ENCODE measurements around the gene SPTBN2.

SPTBN2 gene

DNA sequence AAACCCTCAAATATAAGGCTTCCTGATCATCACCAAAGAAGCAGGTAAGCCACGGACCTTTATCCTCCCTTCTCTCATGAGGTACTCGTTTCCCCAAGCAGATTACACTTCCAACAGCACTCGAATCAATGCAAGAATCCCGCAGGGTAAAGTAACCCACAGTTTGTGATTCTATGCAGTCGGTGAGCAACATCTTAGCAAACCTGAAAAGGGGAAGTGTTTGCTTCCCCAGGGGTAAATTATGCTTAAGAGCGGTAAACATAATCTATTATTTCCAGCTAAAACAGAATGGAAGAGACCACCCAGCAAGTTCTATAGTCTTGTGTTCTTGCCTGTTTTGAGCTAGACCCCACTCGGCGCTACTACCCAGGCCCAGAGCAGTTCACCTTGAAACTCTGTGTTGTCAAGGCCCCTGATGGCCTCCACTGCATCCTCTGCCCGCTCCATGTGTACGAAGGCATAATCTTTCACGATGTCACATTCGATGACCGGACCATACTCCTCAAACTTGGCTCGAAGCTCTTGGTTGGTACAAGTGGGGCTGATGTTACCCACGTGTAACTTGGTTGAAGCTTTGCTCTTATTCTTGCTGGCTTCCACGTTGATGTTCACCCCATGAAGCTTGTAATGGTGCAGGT, 52.6 kb downstream of the SPTBN2 start:
- Histone ChIP-seq H3K4me1 (ENCODE audit: insufficient read depth, low read length) (peaks cover 50% of the 10 kb centered on the region), H3K36me3 (ENCODE audit: insufficient read depth, low read length) (peaks cover 15% of the 10 kb centered on the region), H3K9ac (ENCODE audit: low read depth, low read length) (peak overlapping the region; percentile 63), H3K79me2 (ENCODE audit: insufficient read depth, low read length) (peaks cover 54% of the 10 kb centered on the region), H3K27me3 (ENCODE audit: insufficient read depth, low read length, poor library complexity) (no peaks in the 10 kb centered on the region), H3K27ac (ENCODE audit: low read length) (peak overlapping the region; percentile 79), H3K4me2 (ENCODE audit: insufficient read depth, low read length) (peak overlapping the region; percentile 77), H4K20me1 (ENCODE audit: insufficient read depth, low read length) (peaks cover 10% of the 10 kb centered on the region; the same call in 1 of the 2 replicates), H3K9me3 (ENCODE audit: insufficient read depth, low read length, severe bottlenecking) (no peaks in the 10 kb centered on the region), H3K4me3 (ENCODE audit: low read depth in 1 of 2, low read length in 2 of 2) (peak overlapping the region; percentile 13 to 64; a peak in 3 of 4 replicates), H2AFZ (ENCODE audit: low read depth, low read length) (no peak overlapping the region)
- no peak for DNase-seq
- no peak for TF ChIP-seq EZH2 (IDR thresholded peaks at IDR 0.05; ENCODE audit: borderline replicate concordance, low read depth, low read length, severe bottlenecking)
- TF ChIP-seq, protein P1, sequence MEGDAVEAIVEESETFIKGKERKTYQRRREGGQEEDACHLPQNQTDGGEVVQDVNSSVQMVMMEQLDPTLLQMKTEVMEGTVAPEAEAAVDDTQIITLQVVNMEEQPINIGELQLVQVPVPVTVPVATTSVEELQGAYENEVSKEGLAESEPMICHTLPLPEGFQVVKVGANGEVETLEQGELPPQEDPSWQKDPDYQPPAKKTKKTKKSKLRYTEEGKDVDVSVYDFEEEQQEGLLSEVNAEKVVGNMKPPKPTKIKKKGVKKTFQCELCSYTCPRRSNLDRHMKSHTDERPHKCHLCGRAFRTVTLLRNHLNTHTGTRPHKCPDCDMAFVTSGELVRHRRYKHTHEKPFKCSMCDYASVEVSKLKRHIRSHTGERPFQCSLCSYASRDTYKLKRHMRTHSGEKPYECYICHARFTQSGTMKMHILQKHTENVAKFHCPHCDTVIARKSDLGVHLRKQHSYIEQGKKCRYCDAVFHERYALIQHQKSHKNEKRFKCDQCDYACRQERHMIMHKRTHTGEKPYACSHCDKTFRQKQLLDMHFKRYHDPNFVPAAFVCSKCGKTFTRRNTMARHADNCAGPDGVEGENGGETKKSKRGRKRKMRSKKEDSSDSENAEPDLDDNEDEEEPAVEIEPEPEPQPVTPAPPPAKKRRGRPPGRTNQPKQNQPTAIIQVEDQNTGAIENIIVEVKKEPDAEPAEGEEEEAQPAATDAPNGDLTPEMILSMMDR (IDR thresholded peaks at IDR 0.05; ENCODE audit: borderline replicate concordance, extremely low read depth, low read length, poor library complexity, severe bottlenecking): no peak
- ATAC-seq (ENCODE audit: insufficient read depth, low read depth): no peak

DNA sequence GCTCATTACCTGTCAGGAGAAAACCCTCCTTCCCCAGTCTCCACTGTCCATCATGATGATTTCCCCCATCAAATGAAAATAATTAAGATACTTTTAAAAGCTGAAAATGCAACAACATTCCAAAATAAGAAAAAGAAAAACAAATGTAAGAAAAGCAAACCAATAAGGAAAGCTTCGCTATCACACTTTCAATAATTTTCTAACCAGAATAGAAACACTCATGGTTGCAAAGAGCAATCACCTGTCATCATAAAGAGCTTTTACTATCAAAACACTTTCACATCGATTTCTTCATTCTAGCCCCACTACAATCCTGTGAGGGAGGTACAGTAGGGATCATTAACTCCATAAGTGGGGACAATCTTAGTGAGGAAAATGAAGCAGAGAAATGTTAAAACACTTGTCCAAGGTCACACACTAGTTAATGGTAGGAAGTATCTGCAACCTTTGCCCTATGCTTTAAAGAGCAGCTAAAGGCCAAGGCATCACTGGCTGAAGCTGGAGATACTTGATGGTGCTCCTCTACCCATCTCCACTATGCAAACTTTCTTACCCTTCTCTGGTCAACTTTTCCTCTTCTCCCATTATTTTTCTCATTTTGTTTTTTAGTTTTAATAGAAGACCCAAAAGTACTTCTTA, 53.9 kb downstream of the SPTBN2 start:
- no peak for ATAC-seq (ENCODE audit: insufficient read depth, low read depth)
- Histone ChIP-seq H3K4me3 (ENCODE audit: low read depth in 1 of 2, low read length in 2 of 2) (peak overlapping the region in 1 of 2 experiments; percentile 64; a peak in 1 of 4 replicates), H3K4me2 (ENCODE audit: insufficient read depth, low read length) (peak overlapping the region; percentile 77), H3K27me3 (ENCODE audit: insufficient read depth, low read length, poor library complexity) (no peaks in the 10 kb centered on the region), H3K9ac (ENCODE audit: low read depth, low read length) (peak overlapping the region; percentile 63; the same call in 1 of the 2 replicates), H4K20me1 (ENCODE audit: insufficient read depth, low read length) (peaks cover 19% of the 10 kb centered on the region; the same call in 1 of the 2 replicates), H3K4me1 (ENCODE audit: insufficient read depth, low read length) (peaks cover 50% of the 10 kb centered on the region), H2AFZ (ENCODE audit: low read depth, low read length) (no peak overlapping the region), H3K9me3 (ENCODE audit: insufficient read depth, low read length, severe bottlenecking) (no peaks in the 10 kb centered on the region), H3K27ac (ENCODE audit: low read length) (no peak overlapping the region), H3K79me2 (ENCODE audit: insufficient read depth, low read length) (peaks cover 67% of the 10 kb centered on the region), H3K36me3 (ENCODE audit: insufficient read depth, low read length) (peaks cover 24% of the 10 kb centered on the region)
- no peak for DNase-seq
- TF ChIP-seq, protein P1 (IDR thresholded peaks at IDR 0.05; ENCODE audit: borderline replicate concordance, extremely low read depth, low read length, poor library complexity, severe bottlenecking): no peak
- no peak for TF ChIP-seq EZH2 (IDR thresholded peaks at IDR 0.05; ENCODE audit: borderline replicate concordance, low read depth, low read length, severe bottlenecking)

DNA sequence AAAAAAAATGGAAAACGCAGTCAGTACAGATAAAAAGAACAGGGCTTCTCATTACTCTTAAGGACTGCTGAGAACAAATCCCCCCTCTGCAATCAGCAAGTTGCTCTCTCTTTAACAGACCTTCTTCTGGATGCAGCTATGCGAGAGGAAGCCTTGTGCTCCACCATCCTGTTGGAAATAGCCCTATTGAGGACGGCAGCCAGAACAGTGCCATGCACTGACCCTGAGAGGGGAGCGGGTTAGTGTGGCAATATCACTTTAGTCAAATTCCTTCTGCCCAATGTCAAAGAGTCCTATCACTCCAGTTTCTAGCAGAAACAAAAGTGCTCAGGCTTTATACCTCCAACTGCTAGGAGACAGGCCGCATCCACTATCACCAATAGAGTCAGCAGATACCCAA, 58.2 kb downstream of the SPTBN2 start:
- H3K9ac ChIP-seq (ENCODE audit: low read depth, low read length): no peak overlapping the region
- ATAC-seq (ENCODE audit: insufficient read depth, low read depth) (no peak), DNase-seq (no peak)
- H3K36me3 ChIP-seq (ENCODE audit: insufficient read depth, low read length): peaks cover 58% of the 10 kb centered on the region
- H3K4me1 ChIP-seq (ENCODE audit: insufficient read depth, low read length): peaks cover 22% of the 10 kb centered on the region
- no peak overlapping the region for H3K4me3 ChIP-seq (ENCODE audit: low read depth in 1 of 2, low read length in 2 of 2)
- no peak for TF ChIP-seq EZH2 (IDR thresholded peaks at IDR 0.05; ENCODE audit: borderline replicate concordance, low read depth, low read length, severe bottlenecking)
- TF ChIP-seq, protein P1 (IDR thresholded peaks at IDR 0.05; ENCODE audit: borderline replicate concordance, extremely low read depth, low read length, poor library complexity, severe bottlenecking): no peak
- H3K79me2 ChIP-seq (ENCODE audit: insufficient read depth, low read length): peaks cover 94% of the 10 kb centered on the region
- H3K4me2 ChIP-seq (ENCODE audit: insufficient read depth, low read length): no peak overlapping the region
- no peaks in the 10 kb centered on the region for H3K9me3 ChIP-seq (ENCODE audit: insufficient read depth, low read length, severe bottlenecking)
- H4K20me1 ChIP-seq (ENCODE audit: insufficient read depth, low read length): peaks cover 33% of the 10 kb centered on the region
- no peaks in the 10 kb centered on the region for H3K27me3 ChIP-seq (ENCODE audit: insufficient read depth, low read length, poor library complexity)
- H2AFZ ChIP-seq (ENCODE audit: low read depth, low read length): no peak overlapping the region
- no peak overlapping the region for H3K27ac ChIP-seq (ENCODE audit: low read length)
